A172 (cell line): Measurements from ENCODE around the gene PLA2G15. TPM values are rescaled to one million over a fixed set of nuclear protein-coding genes. Genes with fewer than 3 reads are reported as not detected.

Experiments
- DNase-seq: peaks from one replicate; pipeline ENCODE4 v3.0.0-alpha.2; 2015; ENCODE audit warnings: low spot score
- total RNA-seq: library from RNA; depleted of rRNA; stranded (reverse); fragments of >200 nt; shearing (Covaris generic); gene quantifications from 2 replicates; pipeline ENCODE4 v1.2.3, GENCODE V29; 2014; rRNA removed

PLA2G15 gene, protein sequence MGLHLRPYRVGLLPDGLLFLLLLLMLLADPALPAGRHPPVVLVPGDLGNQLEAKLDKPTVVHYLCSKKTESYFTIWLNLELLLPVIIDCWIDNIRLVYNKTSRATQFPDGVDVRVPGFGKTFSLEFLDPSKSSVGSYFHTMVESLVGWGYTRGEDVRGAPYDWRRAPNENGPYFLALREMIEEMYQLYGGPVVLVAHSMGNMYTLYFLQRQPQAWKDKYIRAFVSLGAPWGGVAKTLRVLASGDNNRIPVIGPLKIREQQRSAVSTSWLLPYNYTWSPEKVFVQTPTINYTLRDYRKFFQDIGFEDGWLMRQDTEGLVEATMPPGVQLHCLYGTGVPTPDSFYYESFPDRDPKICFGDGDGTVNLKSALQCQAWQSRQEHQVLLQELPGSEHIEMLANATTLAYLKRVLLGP
- 27.7 and 35.1 TPM in 2 replicates for total RNA-seq

- DNase-seq: peak; percentile 80
These were observed at the start of gene PLA2G15 for GRCh38 chr16:68244903-68245853. TSS of gene PLA2G15 (plus strand) at chr16:68245373. CDS start at chr16:68245427, 54 bp downstream.

DNA sequence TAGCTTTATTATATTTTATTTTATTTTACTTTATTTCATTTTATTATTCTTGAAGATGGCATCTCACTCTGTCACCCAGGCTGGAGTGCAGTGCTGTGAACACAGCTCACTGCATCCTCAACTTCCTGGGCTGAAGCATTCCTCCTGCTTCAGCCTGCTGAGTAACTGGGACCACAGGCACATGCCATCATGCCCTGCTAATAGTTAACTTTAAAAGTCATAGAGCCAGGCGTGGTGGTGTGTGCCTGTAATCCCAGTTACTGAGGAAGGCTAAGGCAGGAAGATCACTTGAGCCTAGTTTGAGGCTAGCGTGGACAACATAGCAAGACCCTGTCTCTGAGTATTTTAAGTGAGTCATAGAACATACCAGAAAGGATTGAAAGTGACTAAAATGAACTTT lies 47.9 kb upstream of the PLA2G15 start:
- DNase-seq: no peak

- DNase-seq: peak; percentile 13
These were observed 44.9 kb upstream of the PLA2G15 start for GRCh38 chr16:68200088-68200783.

DNA sequence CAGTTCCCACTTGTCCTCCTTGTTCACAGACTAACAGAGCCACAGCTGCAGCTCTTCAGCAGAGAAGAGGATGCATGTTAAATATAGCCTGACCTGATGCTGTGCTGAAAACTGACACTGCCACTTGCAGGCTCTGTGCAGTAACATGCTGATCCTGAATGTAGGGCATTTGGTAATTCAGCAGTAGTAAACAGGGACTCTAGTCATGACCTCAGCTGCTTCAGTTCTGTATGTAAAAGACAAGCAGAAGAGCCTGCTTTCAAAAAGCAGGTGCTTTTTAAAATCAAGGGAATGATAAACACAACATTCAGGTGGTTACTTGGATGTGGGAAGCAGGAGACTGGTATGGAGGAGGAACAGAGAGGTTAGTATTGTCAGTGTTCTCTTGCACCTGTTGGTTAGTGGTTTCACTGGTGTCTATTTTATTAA lies 43.1 kb upstream of the PLA2G15 start:
- no peak for DNase-seq

- no peak for DNase-seq
These were observed 38.9 kb upstream of the PLA2G15 start for GRCh38 chr16:68206245-68206644.

- DNase-seq: no peak
These were observed 30.4 kb upstream of the PLA2G15 start for GRCh38 chr16:68214726-68215125.

DNA sequence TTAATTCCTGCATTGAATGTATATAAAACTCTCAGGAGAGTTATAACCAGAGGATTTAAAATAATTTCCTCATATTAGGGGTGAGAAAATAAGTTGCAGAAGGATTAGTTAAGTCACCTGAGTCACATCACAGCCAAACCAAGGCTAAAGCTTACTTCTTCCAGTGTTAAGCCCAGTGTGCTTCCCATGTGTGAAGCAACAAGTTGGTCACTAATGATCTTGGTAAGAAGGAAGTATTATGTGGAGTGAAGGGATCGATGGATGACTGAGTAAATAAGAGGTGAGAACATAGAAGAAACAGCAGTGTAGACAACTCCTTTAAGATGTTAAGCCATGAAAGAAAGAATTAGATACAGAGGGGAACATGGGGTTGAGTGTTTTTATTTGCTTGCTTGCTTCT lies 29.9 kb upstream of the PLA2G15 start:
- DNase-seq: no peak

- no peak for DNase-seq
These were observed 28.9 kb upstream of the PLA2G15 start for GRCh38 chr16:68216240-68216639.

GRCh38 chr16:68217506-68217905 lies 27.7 kb upstream of the PLA2G15 start:
- DNase-seq: no peak

GRCh38 chr16:68219725-68220351 lies 25.3 kb upstream of the PLA2G15 start:
- no peak for DNase-seq

GRCh38 chr16:68223072-68223471 lies 22.1 kb upstream of the PLA2G15 start:
- DNase-seq: no peak

- no peak for DNase-seq
These were observed 19.1 kb upstream of the PLA2G15 start for GRCh38 chr16:68226116-68226515.

DNA sequence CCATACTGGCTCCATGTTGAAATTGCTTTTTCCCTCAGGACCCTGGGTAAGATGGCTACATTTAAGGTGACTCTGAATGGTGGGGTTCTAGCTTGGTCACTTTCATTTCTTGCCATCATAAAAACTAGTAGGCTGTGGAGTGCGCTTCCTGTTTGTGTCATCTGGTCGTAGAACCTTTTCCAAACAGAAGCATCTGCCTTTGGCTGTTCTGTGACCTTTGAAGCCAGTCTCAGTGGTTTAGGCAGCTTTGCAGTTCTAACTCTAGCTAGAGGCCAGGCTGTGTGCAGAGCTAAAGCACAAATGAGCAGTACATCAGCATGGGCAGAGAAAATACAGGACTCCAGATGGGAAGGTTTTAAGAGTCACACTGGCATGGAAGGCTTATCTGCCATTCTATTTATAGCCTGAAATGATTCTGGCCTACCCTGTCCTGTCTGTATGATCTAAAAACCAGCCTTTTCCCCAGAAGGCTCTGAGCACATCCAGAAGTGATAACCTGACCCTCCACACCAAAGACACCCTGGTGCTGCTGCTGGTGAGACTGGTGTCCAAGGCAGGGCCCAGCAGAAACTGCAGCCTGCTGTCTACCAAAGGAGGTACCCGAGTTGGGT lies 17.9 kb upstream of the PLA2G15 start:
- no peak for DNase-seq

GRCh38 chr16:68227850-68228553 lies 17.2 kb upstream of the PLA2G15 start:
- no peak for DNase-seq

- DNase-seq: no peak
These were observed 16.5 kb upstream of the PLA2G15 start for GRCh38 chr16:68228652-68229051.

DNA sequence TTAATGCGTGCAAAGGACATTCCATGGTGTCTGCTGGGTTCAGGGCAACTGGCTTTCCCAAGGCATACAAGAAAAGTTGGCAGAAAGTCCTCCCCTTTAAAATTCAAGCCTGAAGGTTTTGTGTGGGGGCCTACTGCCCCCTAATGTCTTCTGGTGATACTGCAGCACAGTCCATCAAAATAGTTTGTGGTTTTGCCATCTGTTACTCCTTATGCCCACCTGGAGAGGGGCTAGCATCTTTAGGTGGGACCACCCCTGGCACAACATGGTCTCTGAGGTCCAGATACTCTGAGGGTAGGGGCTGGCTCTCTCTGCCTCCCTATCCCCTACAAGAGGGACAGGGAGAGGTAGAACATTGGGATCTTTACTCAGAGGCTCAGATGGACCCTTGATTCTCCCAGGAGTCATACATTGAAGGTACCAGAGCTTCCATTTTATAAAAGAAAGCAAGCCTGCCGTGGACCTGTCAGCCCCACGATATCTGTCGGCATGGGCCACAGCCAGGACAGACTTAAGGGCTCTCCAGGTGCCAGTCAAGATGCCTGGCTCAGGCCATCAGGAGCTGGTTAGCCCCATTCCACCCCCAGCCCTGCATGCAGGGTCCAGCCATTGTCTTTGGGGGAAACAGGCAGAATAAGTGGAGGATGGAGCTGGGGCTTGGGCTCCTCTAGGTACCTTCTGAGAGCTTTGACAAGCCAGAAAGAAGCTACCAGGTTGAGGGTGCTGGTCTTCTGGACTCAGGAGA lies 15.6 kb upstream of the PLA2G15 start:
- peak; percentile 33 for DNase-seq

- no peak for DNase-seq
These were observed 15.0 kb upstream of the PLA2G15 start for GRCh38 chr16:68230176-68230571.

DNA sequence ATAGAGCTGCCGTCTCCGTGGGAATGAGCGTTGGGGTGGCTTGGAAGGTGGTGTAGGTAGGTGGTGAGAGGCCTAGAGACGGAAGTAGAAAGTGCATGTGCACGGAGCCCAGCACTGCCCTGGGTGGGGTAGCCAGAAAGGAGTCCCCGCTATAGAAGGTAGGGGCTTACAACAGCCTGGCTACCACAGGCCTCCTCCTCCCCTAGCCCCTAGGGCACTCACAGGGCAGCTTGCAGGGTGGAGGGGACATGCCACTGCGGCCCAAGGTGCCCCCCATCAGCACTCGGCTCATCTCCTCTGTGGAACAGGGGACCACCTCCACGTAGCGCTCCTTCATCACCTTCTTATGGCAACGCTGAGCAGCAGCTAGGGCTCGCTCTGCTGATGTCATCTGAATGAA lies 14.2 kb upstream of the PLA2G15 start:
- no peak for DNase-seq

GRCh38 chr16:68231384-68232136 lies 13.6 kb upstream of the PLA2G15 start:
- no peak for DNase-seq
